ENCODE results near the gene SLC7A4. TPM values are rescaled to one million over a fixed set of nuclear protein-coding genes. Genes with fewer than 3 reads are reported as not detected.

SLC7A4 gene
- total RNA-seq, 1 experiment from 2014 or later: not detected

DNA sequence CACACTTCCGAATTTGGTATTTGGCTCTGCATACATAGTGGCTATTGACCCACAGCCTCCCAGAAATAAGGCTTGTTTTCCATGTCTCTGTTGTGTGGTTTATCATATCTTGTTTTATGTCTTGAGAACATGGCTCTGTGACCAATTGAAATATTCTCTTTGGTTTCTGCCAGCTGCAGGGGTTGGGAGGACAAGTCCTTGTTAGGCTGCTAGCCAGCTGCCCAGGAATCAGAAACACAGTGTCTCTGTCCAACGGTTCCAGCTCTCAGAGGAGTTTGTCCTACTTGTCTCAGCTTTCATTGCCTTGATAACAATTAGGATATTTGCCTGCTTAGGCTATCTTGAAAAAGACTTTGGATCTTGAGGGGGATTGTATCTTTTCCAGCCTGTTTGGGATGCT is 6.0 kb upstream of the SLC7A4 start:
- TF ChIP-seq CEBPB (IDR thresholded peaks at IDR 0.05; ENCODE audit: low read depth) (no peak), JUND (IDR thresholded peaks at IDR 0.05) (no peak), TCF7L2 (IDR thresholded peaks at IDR 0.05; ENCODE audit: borderline replicate concordance, extremely low read depth, insufficient read depth, insufficient read length) (no peak), SRF (IDR thresholded peaks at IDR 0.05; ENCODE audit: low read depth) (no peak), ELF1 (IDR thresholded peaks at IDR 0.05; ENCODE audit: borderline replicate concordance, low read depth) (no peak), ZNF274 (IDR thresholded peaks at IDR 0.05; ENCODE audit: low read depth, low read length) (no peak), ATF3 (IDR thresholded peaks at IDR 0.05) (no peak), ZFX (IDR thresholded peaks at IDR 0.05) (no peak), RAD21 (IDR thresholded peaks at IDR 0.05; ENCODE audit: low read depth) (no peak), MAX (IDR thresholded peaks at IDR 0.05) (no peak), EZH2phosphoT487 (IDR thresholded peaks at IDR 0.05; ENCODE audit: borderline replicate concordance) (no peak), SIN3A (IDR thresholded peaks at IDR 0.05; ENCODE audit: low read depth) (no peak)
- TF ChIP-seq, protein P1, sequence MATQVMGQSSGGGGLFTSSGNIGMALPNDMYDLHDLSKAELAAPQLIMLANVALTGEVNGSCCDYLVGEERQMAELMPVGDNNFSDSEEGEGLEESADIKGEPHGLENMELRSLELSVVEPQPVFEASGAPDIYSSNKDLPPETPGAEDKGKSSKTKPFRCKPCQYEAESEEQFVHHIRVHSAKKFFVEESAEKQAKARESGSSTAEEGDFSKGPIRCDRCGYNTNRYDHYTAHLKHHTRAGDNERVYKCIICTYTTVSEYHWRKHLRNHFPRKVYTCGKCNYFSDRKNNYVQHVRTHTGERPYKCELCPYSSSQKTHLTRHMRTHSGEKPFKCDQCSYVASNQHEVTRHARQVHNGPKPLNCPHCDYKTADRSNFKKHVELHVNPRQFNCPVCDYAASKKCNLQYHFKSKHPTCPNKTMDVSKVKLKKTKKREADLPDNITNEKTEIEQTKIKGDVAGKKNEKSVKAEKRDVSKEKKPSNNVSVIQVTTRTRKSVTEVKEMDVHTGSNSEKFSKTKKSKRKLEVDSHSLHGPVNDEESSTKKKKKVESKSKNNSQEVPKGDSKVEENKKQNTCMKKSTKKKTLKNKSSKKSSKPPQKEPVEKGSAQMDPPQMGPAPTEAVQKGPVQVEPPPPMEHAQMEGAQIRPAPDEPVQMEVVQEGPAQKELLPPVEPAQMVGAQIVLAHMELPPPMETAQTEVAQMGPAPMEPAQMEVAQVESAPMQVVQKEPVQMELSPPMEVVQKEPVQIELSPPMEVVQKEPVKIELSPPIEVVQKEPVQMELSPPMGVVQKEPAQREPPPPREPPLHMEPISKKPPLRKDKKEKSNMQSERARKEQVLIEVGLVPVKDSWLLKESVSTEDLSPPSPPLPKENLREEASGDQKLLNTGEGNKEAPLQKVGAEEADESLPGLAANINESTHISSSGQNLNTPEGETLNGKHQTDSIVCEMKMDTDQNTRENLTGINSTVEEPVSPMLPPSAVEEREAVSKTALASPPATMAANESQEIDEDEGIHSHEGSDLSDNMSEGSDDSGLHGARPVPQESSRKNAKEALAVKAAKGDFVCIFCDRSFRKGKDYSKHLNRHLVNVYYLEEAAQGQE (IDR thresholded peaks at IDR 0.05; ENCODE audit: low read depth): no peak
- Histone ChIP-seq H3K9ac (ENCODE audit: low read length) (no peak overlapping the region), H3K4me1 (ENCODE audit: control insufficient read depth in 1 of 2, insufficient read depth in 2 of 2, low read length in 2 of 2) (peaks cover 0 to 12% of the 10 kb centered on the region in 2 experiments; a peak in 2 of 4 replicates), H3K36me3 (ENCODE audit: control insufficient read depth in 1 of 2, insufficient read depth in 2 of 2, low read length in 2 of 2) (no peaks in the 10 kb centered on the region), H4K20me1 (ENCODE audit: insufficient read depth) (no peaks in the 10 kb centered on the region), H3K4me2 (ENCODE audit: low read length) (no peak overlapping the region), H3K9me3 (ENCODE audit: control insufficient read depth in 1 of 2, insufficient read depth in 1 of 2, low read depth in 1 of 2, low read length in 2 of 2) (no peaks in the 10 kb centered on the region), H3K27me3 (ENCODE audit: insufficient read depth, low read length) (no peaks in the 10 kb centered on the region), H3K27ac (ENCODE audit: low read depth, low read length) (no peak overlapping the region), H2AFZ (ENCODE audit: low read depth, low read length, poor library complexity, severe bottlenecking) (no peak overlapping the region), H3K79me2 (ENCODE audit: insufficient read depth, low read length) (no peaks in the 10 kb centered on the region), H3K4me3 (replicated peaks in 1 of 2; ENCODE audit: low read depth in 1 of 2, low read length in 2 of 2) (no peak overlapping the region), H3K9me2 (ENCODE audit: insufficient read depth) (no peaks in the 10 kb centered on the region)
- ChIA-PET POLR2A (no interaction called here), RAD21 (ENCODE audit: low non-redundant PET in 1 of 2, low total read pairs in 2 of 2, uncharacterized antibody in 2 of 2, unreplicated experiment in 2 of 2) (interaction anchor here in 1 of 2 experiments (0.7 kb wide), 1 partner anchor 63 kb away, joined by 3 read pairs; no protein-coding TSS in a partner anchor), CTCF (no interaction called here)
- no TSS peak for BruUV-seq (replicated peaks)
- ATAC-seq (no peak), DNase-seq (ENCODE audit: low read depth, low spot score) (no peak)
- intact Hi-C loops (cut with micrococcal nuclease): no loop called here
